ENCODE results near the gene BMP7.

The BMP7 gene

DNA sequence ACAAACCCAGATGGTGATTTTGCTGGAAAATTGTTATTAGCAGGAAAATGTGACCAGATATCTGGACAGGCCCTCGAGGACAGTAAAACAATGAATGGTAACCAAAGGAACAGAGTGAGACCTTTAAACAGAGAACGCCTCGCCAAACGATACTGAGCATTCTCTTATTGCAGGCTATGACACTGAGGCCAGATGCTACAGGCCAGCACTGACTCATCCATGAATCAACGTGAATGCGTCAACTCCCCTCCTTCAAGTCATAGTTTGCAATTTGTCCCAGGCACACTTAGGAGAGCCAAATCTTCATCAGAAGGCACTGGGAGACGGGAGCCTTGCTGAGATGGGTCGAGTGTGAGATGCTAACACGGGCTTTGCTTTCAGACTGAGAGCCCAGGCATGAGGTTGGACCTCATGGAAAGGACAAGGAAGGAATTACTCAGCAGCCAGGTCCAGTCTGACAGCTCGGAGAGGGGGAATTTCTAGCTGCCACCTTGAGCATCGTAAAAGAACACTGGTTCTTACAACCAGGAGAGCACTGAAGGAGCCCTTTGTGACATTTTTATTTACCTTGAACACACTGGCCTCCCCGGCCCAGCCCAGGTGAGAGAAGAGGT, 60.7 kb downstream of the BMP7 start:
- H3K9me3 Mint-ChIP-seq = peaks cover 29% of the 10 kb centered on the region
- peaks cover 78% of the 10 kb centered on the region for H3K36me3 Mint-ChIP-seq (ENCODE audit: low read depth)
- H3K4me1 Mint-ChIP-seq = peaks cover 39% of the 10 kb centered on the region
- TF ChIP-seq, protein P1, sequence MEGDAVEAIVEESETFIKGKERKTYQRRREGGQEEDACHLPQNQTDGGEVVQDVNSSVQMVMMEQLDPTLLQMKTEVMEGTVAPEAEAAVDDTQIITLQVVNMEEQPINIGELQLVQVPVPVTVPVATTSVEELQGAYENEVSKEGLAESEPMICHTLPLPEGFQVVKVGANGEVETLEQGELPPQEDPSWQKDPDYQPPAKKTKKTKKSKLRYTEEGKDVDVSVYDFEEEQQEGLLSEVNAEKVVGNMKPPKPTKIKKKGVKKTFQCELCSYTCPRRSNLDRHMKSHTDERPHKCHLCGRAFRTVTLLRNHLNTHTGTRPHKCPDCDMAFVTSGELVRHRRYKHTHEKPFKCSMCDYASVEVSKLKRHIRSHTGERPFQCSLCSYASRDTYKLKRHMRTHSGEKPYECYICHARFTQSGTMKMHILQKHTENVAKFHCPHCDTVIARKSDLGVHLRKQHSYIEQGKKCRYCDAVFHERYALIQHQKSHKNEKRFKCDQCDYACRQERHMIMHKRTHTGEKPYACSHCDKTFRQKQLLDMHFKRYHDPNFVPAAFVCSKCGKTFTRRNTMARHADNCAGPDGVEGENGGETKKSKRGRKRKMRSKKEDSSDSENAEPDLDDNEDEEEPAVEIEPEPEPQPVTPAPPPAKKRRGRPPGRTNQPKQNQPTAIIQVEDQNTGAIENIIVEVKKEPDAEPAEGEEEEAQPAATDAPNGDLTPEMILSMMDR (IDR thresholded peaks at IDR 0.05) = no peak
- H3K4me3 Mint-ChIP-seq = peak overlapping the region; percentile 31
- DNase-seq = no peak
- H3K27me3 Mint-ChIP-seq (ENCODE audit: low read depth, poor library complexity) = peaks cover 4% of the 10 kb centered on the region
- H3K27ac Mint-ChIP-seq = peak overlapping the region; percentile 29

DNA sequence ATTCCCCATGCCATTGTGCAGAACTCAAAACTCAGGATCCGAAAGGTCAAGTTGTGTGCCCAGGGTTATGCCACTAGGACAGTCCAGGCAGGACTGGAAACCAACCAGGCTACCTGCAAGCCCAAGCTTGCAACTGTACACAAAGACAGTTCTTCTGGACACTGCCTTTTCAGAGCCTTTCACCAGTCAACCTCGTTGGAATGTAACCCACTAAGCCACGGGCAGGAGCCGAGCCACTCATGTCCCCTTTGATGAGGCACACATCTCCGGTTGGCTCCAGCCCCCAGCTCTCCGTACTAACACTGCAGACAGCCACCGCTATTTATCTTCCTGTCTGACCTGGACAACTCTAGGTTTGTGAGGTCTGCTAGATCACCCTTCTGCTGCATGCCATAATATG, 62.5 kb downstream of the BMP7 start:
- peak overlapping the region; percentile 38 for H3K27ac Mint-ChIP-seq
- DNase-seq = no peak
- H3K27me3 Mint-ChIP-seq (ENCODE audit: low read depth, poor library complexity) = peaks cover 4% of the 10 kb centered on the region
- H3K36me3 Mint-ChIP-seq (ENCODE audit: low read depth) = peaks cover 78% of the 10 kb centered on the region
- H3K4me3 Mint-ChIP-seq = no peak overlapping the region
- peaks cover 29% of the 10 kb centered on the region for H3K9me3 Mint-ChIP-seq
- H3K4me1 Mint-ChIP-seq = peaks cover 34% of the 10 kb centered on the region
- TF ChIP-seq, protein P1 (IDR thresholded peaks at IDR 0.05) = no peak

DNA sequence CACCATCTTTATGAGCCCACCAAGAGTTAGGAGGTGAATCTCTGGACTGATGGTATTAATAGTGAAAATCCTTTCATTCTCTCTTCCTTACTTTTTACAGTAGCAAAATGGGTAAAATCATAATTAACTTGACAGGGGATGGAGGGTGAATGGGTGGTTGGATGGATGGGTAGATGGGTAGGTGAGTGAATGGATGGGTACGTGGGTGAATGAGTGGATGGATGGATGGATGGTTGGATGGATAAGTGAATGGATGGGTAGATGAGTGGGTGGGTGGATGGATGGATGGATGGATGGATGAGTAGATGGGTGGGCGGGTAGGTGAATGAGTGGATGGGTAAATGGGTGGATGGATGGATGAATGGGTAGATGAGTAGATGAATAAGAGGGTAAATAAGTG, 63.2 kb downstream of the BMP7 start:
- H3K4me3 Mint-ChIP-seq = no peak overlapping the region
- H3K27ac Mint-ChIP-seq = no peak overlapping the region
- TF ChIP-seq, protein P1 (IDR thresholded peaks at IDR 0.05) = no peak
- no peak for DNase-seq
- peaks cover 41% of the 10 kb centered on the region for H3K4me1 Mint-ChIP-seq
- H3K27me3 Mint-ChIP-seq (ENCODE audit: low read depth, poor library complexity) = peaks cover 4% of the 10 kb centered on the region
- peaks cover 71% of the 10 kb centered on the region for H3K36me3 Mint-ChIP-seq (ENCODE audit: low read depth)
- peaks cover 28% of the 10 kb centered on the region for H3K9me3 Mint-ChIP-seq

DNA sequence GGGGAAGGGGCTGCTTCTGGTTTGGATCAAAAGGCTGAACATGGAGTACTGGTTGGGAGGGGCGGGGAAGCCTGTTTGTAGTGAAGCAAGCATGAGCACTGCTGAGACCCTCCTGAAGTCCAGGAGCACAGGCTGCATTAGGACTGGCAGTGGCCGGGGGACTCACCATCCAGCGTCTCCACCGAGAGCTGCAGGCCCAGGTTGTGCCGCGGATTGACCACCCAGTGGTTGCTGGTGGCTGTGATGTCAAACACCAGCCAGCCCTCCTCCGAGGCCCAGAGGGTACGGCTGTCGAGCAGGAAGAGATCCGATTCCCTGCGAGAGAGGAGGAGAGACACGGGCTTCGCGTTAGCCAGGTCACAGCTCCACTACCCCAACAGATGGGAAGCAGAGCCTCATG, 64.1 kb downstream of the BMP7 start:
- H3K4me1 Mint-ChIP-seq = peaks cover 44% of the 10 kb centered on the region
- no peak overlapping the region for H3K27ac Mint-ChIP-seq
- no peak overlapping the region for H3K4me3 Mint-ChIP-seq
- TF ChIP-seq, protein P1 (IDR thresholded peaks at IDR 0.05) = no peak
- peaks cover 65% of the 10 kb centered on the region for H3K36me3 Mint-ChIP-seq (ENCODE audit: low read depth)
- DNase-seq = no peak
- H3K9me3 Mint-ChIP-seq = peaks cover 22% of the 10 kb centered on the region
- peaks cover 4% of the 10 kb centered on the region for H3K27me3 Mint-ChIP-seq (ENCODE audit: low read depth, poor library complexity)

DNA sequence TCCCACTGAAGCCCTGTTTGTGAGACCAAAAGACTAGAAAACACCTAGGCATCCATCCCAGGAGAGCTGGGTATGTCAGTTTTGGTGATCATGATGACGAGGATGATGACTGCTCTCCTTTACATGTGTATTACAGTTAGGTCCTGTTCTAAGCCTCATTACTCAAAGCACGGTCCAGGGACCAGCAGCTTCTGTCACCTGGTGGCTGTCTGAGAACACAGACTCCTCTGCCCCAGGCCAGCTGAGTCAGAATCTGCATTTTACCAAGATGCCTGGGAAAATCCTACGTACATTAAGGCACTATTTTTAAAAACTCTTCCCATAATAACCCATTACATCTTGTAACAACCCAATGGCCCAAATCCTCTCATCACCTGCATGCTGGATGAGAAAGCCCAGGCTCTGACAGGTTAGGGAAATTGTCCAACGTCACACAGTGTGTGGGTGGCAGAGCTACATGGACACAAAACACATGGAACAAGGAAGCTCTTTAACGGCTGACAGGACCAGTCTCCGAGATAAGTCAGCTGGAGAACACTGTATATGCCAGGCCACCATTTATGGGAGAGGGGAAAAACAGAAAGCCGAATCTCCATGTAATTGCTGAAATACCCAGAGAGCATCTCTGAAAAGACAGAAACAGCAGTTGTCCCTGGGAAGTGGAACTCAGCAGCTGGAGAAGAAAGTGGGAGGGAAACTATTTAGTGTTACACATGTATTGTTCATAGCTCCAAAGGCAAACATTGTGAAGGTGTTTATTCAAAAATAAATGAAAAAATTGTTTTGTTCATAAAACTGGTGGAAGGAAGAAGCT, 65.4 kb downstream of the BMP7 start:
- Mint-ChIP-seq H3K27ac (no peak overlapping the region), H3K9me3 (peaks cover 11% of the 10 kb centered on the region)
- DNase-seq = no peak

More for the DNA sequence above, 65.4 kb downstream of the BMP7 start:
- TF ChIP-seq, protein P1 (IDR thresholded peaks at IDR 0.05) = no peak
- Mint-ChIP-seq H3K27me3 (ENCODE audit: low read depth, poor library complexity) (peaks cover 4% of the 10 kb centered on the region), H3K36me3 (ENCODE audit: low read depth) (peaks cover 53% of the 10 kb centered on the region), H3K4me3 (no peak overlapping the region), H3K4me1 (peaks cover 40% of the 10 kb centered on the region)
